T47D (cell line): Measurements from ENCODE around the gene C1orf226.

Experiments
- DNase-seq, 2 experiments: peaks; one replicate each; pipeline versions ENCODE4 v3.0.0 to v3.0.0-alpha.2; 2011 to 2012; ENCODE audit warnings: low read depth in 1 of 2, low spot score in 1 of 2
- JUND ChIP-seq: IDR thresholded peaks from 2 replicates; pipeline ENCODE4 v1.6.1; 2012; ENCODE audit warnings: low read depth
- in situ Hi-C: cut with HindIII; loops from 2 replicates; pipeline ENCODE4 v1.10.0; 2016; ENCODE audit warnings: low sequenced_read_pairs, low pct_unique_long_range_greater_than_20kb

C1orf226 gene

DNA sequence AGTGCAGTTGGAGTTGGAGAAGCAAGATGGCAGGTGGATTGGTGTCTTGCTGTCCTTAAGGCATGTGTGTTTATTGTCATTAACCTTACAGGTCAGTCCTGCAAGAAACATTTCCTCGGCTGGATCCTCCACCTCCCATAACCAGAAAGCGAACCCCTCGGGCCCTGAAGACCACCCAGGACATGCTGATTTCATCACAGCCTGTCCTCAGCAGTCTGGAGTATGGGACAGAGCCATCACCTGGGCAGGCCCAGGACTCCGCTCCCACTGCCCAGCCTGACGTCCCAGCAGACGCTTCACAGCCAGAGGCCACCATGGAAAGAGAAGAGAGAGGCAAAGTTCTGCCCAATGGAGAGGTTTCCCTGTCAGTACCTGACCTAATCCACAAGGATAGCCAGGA, 1.6 kb downstream of the C1orf226 start:
- DNase-seq = no peak
- in situ Hi-C loops = no loop called here
- TF ChIP-seq JUND = no peak

DNA sequence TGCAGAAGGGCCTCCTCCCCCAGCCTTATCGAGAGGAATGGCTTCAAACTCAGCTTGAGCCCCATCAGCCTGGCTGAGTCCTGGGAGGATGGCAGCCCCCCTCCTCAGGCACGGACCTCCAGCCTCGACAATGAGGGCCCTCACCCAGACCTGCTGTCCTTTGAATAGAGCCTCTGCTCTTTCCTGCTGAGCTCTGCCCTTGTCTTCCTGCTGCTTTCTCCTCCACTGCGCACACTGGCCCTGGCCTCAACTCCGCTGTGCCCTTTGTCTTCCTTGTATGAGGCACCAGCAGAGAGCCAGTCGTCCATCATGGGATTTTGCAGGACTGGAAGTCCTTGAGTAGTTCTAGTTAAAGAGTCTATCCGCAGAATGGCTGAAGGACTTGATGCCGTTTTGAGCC, 2.0 kb downstream of the C1orf226 start:
- TF ChIP-seq JUND = no peak
- DNase-seq = no peak
- in situ Hi-C loops = no loop called here

DNA sequence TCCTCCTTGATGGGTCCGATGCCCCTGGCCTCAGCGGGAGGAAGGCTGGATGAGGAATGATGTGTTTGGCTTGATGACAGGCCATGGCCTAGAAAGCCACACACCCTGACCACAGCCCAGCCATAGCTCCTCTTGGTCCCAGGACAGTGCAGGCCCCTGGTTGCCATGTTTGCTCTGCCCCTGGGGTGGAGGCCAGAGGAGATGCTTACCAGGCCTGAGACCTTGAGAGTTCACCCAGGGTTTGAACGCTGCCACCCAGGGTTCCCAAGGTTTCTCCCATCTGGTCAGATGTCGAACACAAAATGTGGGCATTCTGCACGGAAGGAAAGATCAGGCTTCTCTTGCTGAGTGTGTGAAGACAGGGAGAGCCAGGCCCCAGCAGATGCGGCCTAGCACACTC, 2.6 kb downstream of the C1orf226 start:
- in situ Hi-C loops = no loop called here
- TF ChIP-seq JUND = no peak
- no peak for DNase-seq

DNA sequence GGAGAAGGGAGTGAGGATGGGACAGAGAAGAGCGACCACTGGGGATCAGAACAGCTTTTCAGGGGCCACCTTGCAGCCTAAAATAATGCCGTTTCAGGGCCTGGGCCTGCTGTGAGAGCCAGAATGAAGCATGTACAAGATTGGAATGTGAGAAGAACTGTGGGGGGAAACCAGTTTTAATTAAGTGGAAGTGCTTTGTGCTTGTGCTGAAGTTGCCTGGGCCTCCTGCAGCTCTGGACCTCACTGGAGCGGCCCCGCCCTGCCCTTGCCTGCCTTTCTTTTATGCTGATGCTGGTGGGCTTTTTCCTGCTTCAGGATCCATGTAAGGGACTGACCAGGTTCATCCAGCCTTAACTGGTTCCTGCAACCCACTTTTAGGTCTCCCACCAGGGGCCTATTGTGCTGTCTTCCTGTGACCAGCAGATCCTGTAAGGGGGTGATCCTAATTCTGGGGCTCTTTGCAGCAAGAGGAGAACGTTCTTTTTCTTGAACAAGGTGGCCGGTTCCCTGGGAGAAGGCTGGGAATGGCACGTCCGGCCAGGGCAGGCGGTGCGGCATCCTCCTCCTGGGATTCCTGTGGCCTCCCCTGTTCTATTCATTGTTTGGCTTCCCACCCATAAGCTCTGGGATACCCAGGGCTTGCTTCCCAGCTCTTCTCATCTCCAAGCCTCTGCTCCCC, 3.2 kb downstream of the C1orf226 start:
- no peak for DNase-seq
- in situ Hi-C loops = no loop called here
- TF ChIP-seq JUND = no peak

DNA sequence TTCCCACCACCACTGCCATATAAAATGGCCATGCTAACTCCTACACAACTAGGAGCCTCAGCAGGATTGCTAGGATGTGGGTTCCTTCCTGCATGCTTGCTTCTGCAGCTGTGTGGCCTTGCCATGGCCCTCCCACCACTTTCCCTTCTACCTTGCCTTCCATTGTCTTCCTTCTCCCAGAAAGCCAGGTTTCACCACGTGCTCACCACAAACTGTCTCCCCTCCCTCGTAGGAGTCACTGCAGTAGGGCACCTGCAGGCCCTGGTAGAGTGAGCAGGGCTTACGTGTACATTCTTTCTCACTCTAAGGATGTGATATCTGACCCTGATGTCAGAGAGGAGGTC, 3.7 kb downstream of the C1orf226 start:
- in situ Hi-C loops = no loop called here
- DNase-seq = no peak
- TF ChIP-seq JUND = no peak

DNA sequence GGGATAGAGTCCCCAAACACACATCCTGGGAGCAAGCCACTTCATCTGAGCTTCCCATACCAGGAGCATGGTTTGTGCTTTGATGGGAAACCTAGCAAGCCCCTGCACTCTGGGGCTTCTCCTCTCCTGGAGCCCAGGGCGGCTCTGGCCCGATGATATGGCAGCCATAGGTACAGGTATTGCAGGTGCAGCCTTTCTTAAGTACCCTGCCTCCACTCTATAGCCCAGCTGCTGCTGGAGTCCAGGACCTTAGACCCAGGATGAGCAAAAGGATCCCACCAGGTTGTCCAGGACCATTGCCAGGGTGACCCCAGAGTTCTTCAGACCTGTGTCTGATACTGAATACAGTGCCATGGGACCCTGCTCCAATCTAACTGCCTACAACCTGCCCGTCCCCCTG, 4.2 kb downstream of the C1orf226 start:
- in situ Hi-C loops = no loop called here
- no peak for TF ChIP-seq JUND
- no peak for DNase-seq

DNA sequence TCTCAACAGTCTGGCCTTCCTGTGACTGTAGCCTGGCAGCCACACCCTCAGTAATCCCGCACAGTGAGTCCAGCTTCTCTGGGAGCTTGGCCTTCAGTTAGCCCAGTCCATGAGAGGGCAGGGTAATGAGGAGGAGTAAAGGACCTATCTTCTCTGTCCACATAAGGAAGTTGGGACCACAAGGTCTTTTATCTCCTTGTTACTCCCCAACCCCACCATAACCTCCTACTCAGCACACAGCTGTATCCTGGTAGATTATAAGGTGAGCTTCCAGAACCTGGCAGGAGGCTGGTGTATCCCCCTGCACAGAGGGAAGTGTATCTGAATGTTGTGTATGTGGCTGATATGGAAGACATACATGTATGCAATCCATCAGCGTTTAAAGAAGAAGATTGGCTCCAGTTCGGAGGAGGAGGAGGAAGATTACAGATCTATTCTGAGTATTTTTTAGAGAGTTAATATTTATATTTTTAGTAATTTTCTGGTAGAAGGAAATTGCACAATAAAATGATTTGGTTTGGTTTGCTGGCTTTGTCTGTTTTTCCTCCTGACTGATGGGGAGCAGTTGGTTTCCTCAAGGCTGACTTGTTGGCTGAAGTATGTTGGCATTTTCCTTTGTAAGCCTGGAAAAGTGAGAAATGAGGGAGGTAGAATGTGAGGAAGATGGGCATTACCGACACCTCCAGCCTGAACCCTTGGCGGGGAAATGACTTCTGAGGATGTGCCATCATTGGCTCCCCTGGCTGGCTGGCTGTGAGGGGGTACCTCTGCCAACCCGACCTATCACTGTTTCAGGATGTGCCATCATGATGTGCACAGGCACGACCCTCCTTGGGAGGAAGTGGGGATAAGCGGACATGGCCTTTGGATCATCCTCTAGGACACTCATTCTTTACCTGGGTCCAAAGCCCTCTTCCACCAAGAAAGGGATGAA, 5.0 kb downstream of the C1orf226 start:
- in situ Hi-C loops = no loop called here
- DNase-seq = no peak

DNA sequence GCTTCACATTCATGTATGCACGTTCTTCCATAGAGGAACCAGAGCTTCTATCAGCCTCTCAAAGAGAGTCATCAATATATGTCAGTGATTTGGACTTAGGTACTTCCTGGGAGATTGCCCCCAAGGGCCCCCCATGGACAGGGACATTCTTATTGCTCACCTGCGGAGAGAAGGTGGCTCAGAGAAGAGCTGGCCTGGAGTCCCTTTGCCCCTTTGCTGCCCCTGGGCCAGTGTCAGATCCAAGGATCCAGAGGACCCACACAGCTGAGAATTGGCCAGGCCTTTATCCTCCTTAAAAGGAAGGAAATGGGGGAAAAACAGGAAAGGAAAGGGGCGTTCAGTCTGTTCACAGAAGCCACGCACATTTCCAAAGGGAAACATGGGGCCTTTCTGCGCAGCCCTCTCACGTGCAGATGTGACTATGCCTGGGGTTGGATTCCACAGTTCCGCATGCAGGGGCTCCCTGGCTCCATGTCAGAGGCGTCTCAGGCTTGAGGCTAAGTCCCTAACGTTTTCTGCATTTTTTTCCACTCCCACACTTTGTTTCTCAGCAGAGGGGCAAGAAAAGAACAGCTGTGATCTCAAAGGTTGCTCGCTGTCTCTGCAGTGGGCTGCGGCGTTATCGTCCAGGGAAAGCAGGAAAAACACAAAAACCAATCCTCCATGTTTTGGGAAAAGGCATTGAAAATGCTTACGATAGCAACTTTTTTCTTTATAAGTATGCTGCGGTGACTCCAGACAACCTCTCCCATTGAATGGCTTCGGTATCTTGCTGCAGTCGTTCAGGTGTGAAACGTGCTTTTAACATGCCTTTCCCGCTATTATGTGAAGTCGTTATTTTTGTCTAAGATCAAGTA, 5.9 kb downstream of the C1orf226 start:
- in situ Hi-C loops = no loop called here
- no peak for DNase-seq
- no peak for TF ChIP-seq JUND

More for the DNA sequence above, 5.0 kb downstream of the C1orf226 start:
- TF ChIP-seq JUND = no peak

DNA sequence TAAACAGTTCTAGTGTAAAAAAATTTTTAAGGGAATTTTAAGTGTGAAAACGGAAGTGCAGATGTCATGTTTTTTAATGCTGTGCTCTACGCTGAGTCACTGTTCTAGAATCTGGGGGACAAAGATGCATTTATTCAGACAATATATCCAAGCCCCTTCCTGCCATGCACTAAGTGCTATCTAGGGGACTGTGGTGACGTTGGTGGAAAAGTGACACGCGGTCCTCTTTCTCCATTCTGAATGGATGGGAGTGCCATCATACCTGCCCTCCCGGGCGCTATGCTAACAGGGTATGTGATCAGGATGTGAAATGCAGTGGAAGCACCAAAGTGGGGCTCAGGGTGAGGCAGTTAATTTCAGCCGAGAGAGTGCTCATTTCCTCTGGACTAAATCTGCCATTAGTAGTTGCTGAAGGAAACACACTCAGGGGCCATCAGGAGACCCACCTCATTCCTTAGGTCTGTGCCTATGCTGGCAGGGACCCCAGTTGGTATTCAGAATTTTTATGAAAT, 6.6 kb downstream of the C1orf226 start:
- in situ Hi-C loops = no loop called here
- DNase-seq = no peak
- no peak for TF ChIP-seq JUND

DNA sequence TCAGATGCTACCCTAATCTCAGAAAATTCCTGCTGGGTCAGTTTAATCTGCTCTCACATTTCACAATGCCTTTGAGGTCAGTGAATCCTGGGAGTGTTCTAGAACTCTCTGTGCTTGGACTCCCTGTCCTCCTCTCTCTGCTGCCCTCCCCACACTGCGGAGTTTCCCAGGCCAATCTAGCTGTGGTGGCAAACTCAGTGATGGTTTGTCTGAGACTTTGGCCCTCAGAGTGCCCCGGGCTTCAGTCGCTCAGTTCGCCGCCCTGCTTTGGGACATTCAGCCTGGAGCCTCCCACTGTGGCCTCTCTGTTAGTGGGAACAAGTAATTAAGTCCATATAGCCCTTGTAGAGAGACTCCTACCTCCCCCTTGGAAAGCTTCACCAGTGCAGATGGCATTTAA, 7.1 kb downstream of the C1orf226 start:
- TF ChIP-seq JUND = no peak
- DNase-seq = no peak
- in situ Hi-C loops = no loop called here

DNA sequence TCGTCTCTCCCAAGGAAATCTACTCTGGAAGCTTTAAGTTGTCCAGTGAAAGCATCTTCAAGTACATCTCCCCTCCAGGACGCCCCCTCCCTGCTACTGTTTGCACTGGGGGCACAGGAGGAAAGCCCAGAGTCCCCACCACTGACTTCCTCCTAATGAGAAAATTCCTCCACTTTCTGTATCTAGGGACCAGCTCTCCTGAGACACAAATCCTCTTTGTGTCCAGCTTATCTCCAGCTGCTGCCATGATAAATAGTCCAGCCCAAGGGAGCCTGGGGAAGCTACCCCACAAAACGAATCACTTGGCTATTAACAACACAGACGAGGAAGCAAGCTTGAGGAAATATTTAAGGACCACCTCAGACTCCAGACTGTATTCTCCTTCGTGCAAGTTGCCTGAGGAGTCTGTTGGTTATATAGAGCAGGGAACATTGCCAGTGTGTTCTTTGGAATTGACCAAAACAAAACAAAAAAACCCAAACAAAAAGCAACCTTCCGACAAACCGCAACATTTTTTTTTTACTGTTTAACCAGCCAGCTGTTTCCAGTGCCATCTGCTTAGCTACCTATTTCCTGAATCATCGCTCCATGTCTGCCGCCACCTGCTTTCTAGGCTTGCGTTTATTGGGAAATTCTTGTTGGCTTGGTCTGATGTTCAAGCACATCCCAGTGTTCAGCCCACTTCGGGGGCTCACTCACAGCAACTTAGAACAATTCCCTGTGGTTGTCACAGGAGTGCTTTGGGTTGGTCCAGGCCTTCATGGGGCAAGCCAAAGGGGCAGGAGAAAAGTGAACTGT, 7.7 kb downstream of the C1orf226 start:
- DNase-seq = no peak
- in situ Hi-C loops = no loop called here

DNA sequence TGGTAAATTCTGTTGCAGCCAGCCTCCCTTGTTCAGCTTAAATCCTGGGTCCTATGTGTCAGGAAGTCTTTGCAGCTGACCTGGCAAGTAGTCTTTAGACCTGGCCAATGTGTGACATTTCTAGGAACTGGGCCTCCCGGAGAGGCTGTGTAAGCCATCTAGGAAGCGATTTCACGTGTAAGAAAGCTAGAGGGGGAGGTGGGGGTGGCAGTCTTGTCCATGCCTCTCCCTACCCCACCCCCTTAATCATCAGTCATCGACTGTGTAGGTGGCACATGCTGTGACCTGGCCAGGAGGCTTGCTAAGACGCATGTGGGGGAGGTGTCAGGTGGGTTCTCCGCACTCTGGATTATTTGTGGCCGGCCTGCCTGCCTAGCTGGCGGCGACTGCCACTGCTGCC, 8.4 kb downstream of the C1orf226 start:
- no peak for TF ChIP-seq JUND
- in situ Hi-C loops = no loop called here
- DNase-seq = no peak

More for the DNA sequence above, 7.7 kb downstream of the C1orf226 start:
- TF ChIP-seq JUND = no peak
